ENCODE measurements around the gene MSX1. TPM values are rescaled to one million over a fixed set of nuclear protein-coding genes. Genes with fewer than 3 reads are reported as not detected.
"Not testable (repeated sequence)": the region's sequence is repeated elsewhere in the genome, so short reads cannot be mapped to it uniquely, and the experiment has no call there.

Gene MSX1
- 0.13 TPM for polyA plus RNA-seq (2012; ENCODE audit: low read depth, missing spikeins)

- no peak for DNase-seq (ENCODE audit: insufficient read length, low spot score)
- TF ChIP-seq TAF1 (IDR thresholded peaks at IDR 0.05; ENCODE audit: low read depth, low read length) (no peak), SPI1 (IDR thresholded peaks at IDR 0.05; ENCODE audit: low read depth, low read length) (no peak)
- no peak for FAIRE-seq
Observed at GRCh38 chr4:4859325-4859798, at the start of gene MSX1. MSX1 (plus strand) TSS chr4:4859665; CDS start chr4:4859900, 235 bp downstream.

GRCh38 chr4:4810092-4810774, 49.2 kb upstream of the MSX1 start:
- TF ChIP-seq POLR2AphosphoS5 (IDR thresholded peaks at IDR 0.05; ENCODE audit: low read depth, low read length) (no peak), TAF1 (IDR thresholded peaks at IDR 0.05; ENCODE audit: low read depth, low read length) (no peak), POU2F2 (IDR thresholded peaks at IDR 0.05; ENCODE audit: low read depth, low read length) (no peak), SPI1 (IDR thresholded peaks at IDR 0.05; ENCODE audit: low read depth, low read length) (no peak), POLR2A (IDR thresholded peaks at IDR 0.05; ENCODE audit: low read depth, low read length) (no peak), PAX5 (IDR thresholded peaks at IDR 0.05; ENCODE audit: insufficient read depth, low read length, severe bottlenecking) (no peak)
- DNase-seq (ENCODE audit: insufficient read length, low spot score) (no peak), FAIRE-seq (no peak)

- FAIRE-seq: no peak
- no peak for DNase-seq (ENCODE audit: insufficient read length, low spot score)
Observed at GRCh38 chr4:4810778-4811177, 48.7 kb upstream of the MSX1 start.

DNA sequence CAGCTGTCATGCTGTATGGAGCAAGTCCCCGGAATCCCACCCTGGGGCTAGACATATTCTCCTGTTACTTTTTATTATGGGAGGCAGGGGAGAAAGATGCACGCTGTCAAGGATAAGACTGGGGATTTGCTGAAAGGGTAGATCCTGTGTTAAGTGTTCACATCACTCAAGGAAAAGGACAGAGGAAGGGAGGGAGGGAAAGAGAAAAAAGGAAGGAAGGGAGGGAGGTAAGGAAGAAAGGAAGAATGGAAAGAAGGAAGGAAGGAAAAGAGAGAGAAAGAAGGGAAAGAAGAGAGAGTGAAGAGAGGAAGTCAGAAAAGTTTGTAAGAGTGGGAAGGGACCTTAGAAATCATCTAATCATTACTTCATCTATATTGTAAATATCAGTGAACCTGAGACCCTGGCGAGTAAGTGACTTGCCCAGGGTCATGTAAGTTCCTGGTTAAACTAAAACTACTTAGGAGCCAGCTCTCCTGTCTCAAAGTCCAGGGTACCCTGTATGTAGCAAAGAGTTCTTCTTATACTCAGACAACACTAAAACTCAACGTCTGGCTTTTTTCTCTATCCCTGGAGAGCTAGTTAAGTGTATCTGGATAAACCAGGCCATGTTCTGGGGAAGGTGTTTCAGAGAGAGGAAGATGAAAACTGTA, 47.2 kb upstream of the MSX1 start:
- DNase-seq (ENCODE audit: insufficient read length, low spot score): no peak
- no peak for TF ChIP-seq SPI1 (IDR thresholded peaks at IDR 0.05; ENCODE audit: low read depth, low read length)
- no peak for TF ChIP-seq PAX5 (IDR thresholded peaks at IDR 0.05; ENCODE audit: insufficient read depth, low read length, severe bottlenecking)
- no peak for TF ChIP-seq POU2F2 (IDR thresholded peaks at IDR 0.05; ENCODE audit: low read depth, low read length)
- TF ChIP-seq POLR2AphosphoS5 (IDR thresholded peaks at IDR 0.05; ENCODE audit: low read depth, low read length): no peak
- no peak for TF ChIP-seq TAF1 (IDR thresholded peaks at IDR 0.05; ENCODE audit: low read depth, low read length)
- no peak for TF ChIP-seq POLR2A (IDR thresholded peaks at IDR 0.05; ENCODE audit: low read depth, low read length)
- no peak for FAIRE-seq

More at GRCh38 chr4:4810778-4811177, 48.7 kb upstream of the MSX1 start:
- TF ChIP-seq POLR2AphosphoS5 (IDR thresholded peaks at IDR 0.05; ENCODE audit: low read depth, low read length) (no peak), SPI1 (IDR thresholded peaks at IDR 0.05; ENCODE audit: low read depth, low read length) (no peak), TAF1 (IDR thresholded peaks at IDR 0.05; ENCODE audit: low read depth, low read length) (no peak), PAX5 (IDR thresholded peaks at IDR 0.05; ENCODE audit: insufficient read depth, low read length, severe bottlenecking) (no peak), POU2F2 (IDR thresholded peaks at IDR 0.05; ENCODE audit: low read depth, low read length) (no peak), POLR2A (IDR thresholded peaks at IDR 0.05; ENCODE audit: low read depth, low read length) (no peak)

GRCh38 chr4:4818415-4819212, 40.9 kb upstream of the MSX1 start:
- DNase-seq (ENCODE audit: insufficient read length, low spot score) (no peak), FAIRE-seq (no peak)
- no peak for TF ChIP-seq SPI1 (IDR thresholded peaks at IDR 0.05; ENCODE audit: low read depth, low read length)
- no peak for TF ChIP-seq POLR2A (IDR thresholded peaks at IDR 0.05; ENCODE audit: low read depth, low read length)
- TF ChIP-seq TAF1 (IDR thresholded peaks at IDR 0.05; ENCODE audit: low read depth, low read length): no peak
- TF ChIP-seq PAX5 (IDR thresholded peaks at IDR 0.05; ENCODE audit: insufficient read depth, low read length, severe bottlenecking): no peak
- TF ChIP-seq POU2F2 (IDR thresholded peaks at IDR 0.05; ENCODE audit: low read depth, low read length): no peak

DNA sequence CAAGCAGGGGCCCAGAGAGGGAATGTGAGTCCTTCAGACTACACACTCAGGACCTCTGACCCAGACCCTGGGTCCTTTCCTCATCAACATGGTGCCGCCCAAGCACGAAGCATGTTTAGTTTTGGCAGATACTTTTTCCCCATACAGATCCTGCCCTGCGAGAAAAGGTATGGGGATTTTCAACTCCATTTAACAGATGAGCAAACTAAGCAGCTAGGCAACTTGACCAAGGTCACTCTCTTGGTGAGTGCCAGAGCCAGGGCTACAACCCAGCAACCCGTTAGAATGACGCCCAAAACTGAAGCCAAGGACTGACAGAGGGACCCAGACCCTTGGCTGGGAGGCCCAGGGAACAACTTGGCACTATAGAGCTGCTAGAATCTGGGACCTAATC, 40.3 kb upstream of the MSX1 start:
- no peak for FAIRE-seq
- DNase-seq (ENCODE audit: insufficient read length, low spot score): no peak
- TF ChIP-seq POLR2A (IDR thresholded peaks at IDR 0.05; ENCODE audit: low read depth, low read length): no peak
- no peak for TF ChIP-seq POLR2AphosphoS5 (IDR thresholded peaks at IDR 0.05; ENCODE audit: low read depth, low read length)
- no peak for TF ChIP-seq POU2F2 (IDR thresholded peaks at IDR 0.05; ENCODE audit: low read depth, low read length)
- no peak for TF ChIP-seq SPI1 (IDR thresholded peaks at IDR 0.05; ENCODE audit: low read depth, low read length)
- TF ChIP-seq PAX5 (IDR thresholded peaks at IDR 0.05; ENCODE audit: insufficient read depth, low read length, severe bottlenecking): no peak
- no peak for TF ChIP-seq TAF1 (IDR thresholded peaks at IDR 0.05; ENCODE audit: low read depth, low read length)

DNA sequence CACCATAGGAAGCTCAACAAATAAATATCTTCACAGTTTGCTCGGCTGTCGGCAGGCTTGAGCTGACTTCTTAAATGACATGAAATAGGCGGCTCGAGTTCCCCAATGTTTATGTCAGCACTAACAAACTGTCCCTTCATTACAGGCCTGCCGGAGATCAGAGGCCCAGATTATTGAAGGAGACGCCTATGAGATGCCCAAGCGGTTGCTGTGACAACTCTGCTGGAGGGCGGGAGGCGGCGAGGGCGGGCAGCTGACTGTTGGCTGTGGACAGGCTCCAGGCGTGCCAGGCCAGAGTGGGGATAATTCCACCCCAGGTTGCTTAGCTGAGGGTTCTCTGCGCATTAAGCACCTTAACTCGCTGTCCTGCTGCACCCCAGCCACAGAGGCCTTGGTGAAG, 39.2 kb upstream of the MSX1 start:
- FAIRE-seq (no peak), DNase-seq (ENCODE audit: insufficient read length, low spot score) (no peak)
- no peak for TF ChIP-seq POLR2AphosphoS5 (IDR thresholded peaks at IDR 0.05; ENCODE audit: low read depth, low read length)
- no peak for TF ChIP-seq PAX5 (IDR thresholded peaks at IDR 0.05; ENCODE audit: insufficient read depth, low read length, severe bottlenecking)
- TF ChIP-seq POLR2A (IDR thresholded peaks at IDR 0.05; ENCODE audit: low read depth, low read length): no peak
- TF ChIP-seq POU2F2 (IDR thresholded peaks at IDR 0.05; ENCODE audit: low read depth, low read length): no peak
- TF ChIP-seq SPI1 (IDR thresholded peaks at IDR 0.05; ENCODE audit: low read depth, low read length): no peak
- TF ChIP-seq TAF1 (IDR thresholded peaks at IDR 0.05; ENCODE audit: low read depth, low read length): no peak

GRCh38 chr4:4820739-4821138, 38.7 kb upstream of the MSX1 start:
- no peak for TF ChIP-seq TAF1 (IDR thresholded peaks at IDR 0.05; ENCODE audit: low read depth, low read length)
- TF ChIP-seq PAX5 (IDR thresholded peaks at IDR 0.05; ENCODE audit: insufficient read depth, low read length, severe bottlenecking): no peak
- no peak for TF ChIP-seq SPI1 (IDR thresholded peaks at IDR 0.05; ENCODE audit: low read depth, low read length)
- TF ChIP-seq POU2F2 (IDR thresholded peaks at IDR 0.05; ENCODE audit: low read depth, low read length): no peak
- FAIRE-seq (no peak), DNase-seq (ENCODE audit: insufficient read length, low spot score) (no peak)

DNA sequence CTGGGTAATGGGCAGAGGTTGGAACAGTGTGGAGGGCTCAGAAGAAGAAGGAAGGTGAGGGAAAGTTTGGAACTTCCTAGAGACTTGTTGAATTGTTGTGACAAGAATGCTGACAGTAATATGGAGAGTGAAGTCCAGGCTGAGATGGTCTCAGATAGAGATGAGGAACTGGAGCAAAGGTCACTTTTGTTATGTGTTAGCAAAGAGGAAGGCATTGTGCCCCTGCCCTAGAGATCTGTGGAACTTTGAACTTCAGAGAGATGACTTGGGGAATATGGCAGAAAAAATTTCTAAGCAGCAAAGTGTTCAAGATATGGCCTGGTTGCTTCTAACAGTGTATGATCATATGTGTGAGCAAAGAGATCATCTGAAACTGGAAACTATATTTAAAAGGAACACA, 37.9 kb upstream of the MSX1 start:
- FAIRE-seq: no peak
- no peak for TF ChIP-seq POLR2A (IDR thresholded peaks at IDR 0.05; ENCODE audit: low read depth, low read length)
- TF ChIP-seq POU2F2 (IDR thresholded peaks at IDR 0.05; ENCODE audit: low read depth, low read length): no peak
- no peak for TF ChIP-seq POLR2AphosphoS5 (IDR thresholded peaks at IDR 0.05; ENCODE audit: low read depth, low read length)
- TF ChIP-seq SPI1 (IDR thresholded peaks at IDR 0.05; ENCODE audit: low read depth, low read length): no peak
- DNase-seq (ENCODE audit: insufficient read length, low spot score): no peak

DNA sequence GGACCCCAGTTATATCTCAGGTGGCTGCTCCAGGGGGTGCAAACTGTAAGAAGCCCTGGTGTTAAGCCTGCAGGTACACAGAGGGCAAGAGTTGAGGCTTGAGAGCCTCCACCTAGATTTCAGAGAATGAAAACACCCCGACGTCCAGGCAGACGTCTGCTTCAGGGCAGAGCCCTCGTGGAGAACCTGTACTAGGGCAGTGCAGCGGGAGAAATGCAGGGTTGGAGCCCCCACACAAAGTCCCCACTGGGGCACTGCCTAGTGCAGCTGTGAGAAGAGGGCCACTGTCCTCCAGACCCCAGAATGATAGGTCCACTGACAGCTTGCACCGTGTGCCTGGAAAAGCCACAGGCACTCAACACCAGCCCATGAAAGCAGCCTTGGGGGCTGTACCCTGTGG, 37.2 kb upstream of the MSX1 start:
- FAIRE-seq; DNase-seq (ENCODE audit: insufficient read length, low spot score): not testable (repeated sequence)

All from GM12891 (cell line).